Neural crest cell (in vitro differentiated cells): Measurements from ENCODE around the gene CYB5R2. TPM values are rescaled to one million over a fixed set of nuclear protein-coding genes. Genes with fewer than 3 reads are reported as not detected.

Experiments used
- DNase-seq: peaks from one replicate; pipeline ENCODE4 v3.0.0; 2021; ENCODE audit warnings: low read depth, mixed read lengths, low spot score
- H3K27ac Mint-ChIP-seq: one replicate; pipeline ENCODE4 v1.8.0; 2021; ENCODE audit warnings: mild to moderate bottlenecking, mixed read lengths; ENCODE audit not compliant: unreplicated experiment
- H3K27me3 Mint-ChIP-seq: 2 replicates; pipeline ENCODE4 v1.8.0; 2021; ENCODE audit warnings: low read depth, mild to moderate bottlenecking, mixed read lengths
- H3K36me3 Mint-ChIP-seq: 2 replicates; pipeline ENCODE4 v1.8.0; 2021; ENCODE audit warnings: low read depth, mild to moderate bottlenecking, mixed read lengths
- H3K4me1 Mint-ChIP-seq: 2 replicates; pipeline ENCODE4 v1.8.0; 2021; ENCODE audit warnings: mixed read lengths
- H3K4me3 Mint-ChIP-seq: one replicate; pipeline ENCODE4 v1.8.0; 2021; ENCODE audit warnings: mild to moderate bottlenecking, mixed read lengths
- H3K9me3 Mint-ChIP-seq: 2 replicates; pipeline ENCODE4 v1.8.0; 2021; ENCODE audit warnings: mixed read lengths
- CTCF ChIP-seq: fragments of 200-600 bp; sonication (generic); conservative IDR thresholded peaks from 2 replicates; pipeline ENCODE4 v1.5.0; 2021; ENCODE audit warnings: antibody characterized with exemption, mild to moderate bottlenecking
- total RNA-seq: library from RNA; stranded (reverse); gene quantifications from 2 replicates; pipeline ENCODE4 v1.2.1, GENCODE V29; 2021

Gene CYB5R2
- total RNA-seq, 1 donor from 2014 or later: 15.1 TPM

GRCh38 chr11:7646866-7647265 is 26.4 kb downstream of the CYB5R2 start:
- Mint-ChIP-seq H3K27ac (no peak overlapping the region), H3K27me3 (no peaks in the 10 kb centered on the region), H3K36me3 (peaks cover 9% of the 10 kb centered on the region), H3K4me1 (peaks cover 29% of the 10 kb centered on the region), H3K4me3 (no peak overlapping the region), H3K9me3 (no peaks in the 10 kb centered on the region)
- TF ChIP-seq CTCF: no peak
- DNase-seq: no peak

- Mint-ChIP-seq H3K4me3 (no peak overlapping the region), H3K27me3 (no peaks in the 10 kb centered on the region), H3K4me1 (peaks cover 34% of the 10 kb centered on the region), H3K36me3 (peaks cover 9% of the 10 kb centered on the region), H3K9me3 (no peaks in the 10 kb centered on the region), H3K27ac (no peak overlapping the region)
- no peak for TF ChIP-seq CTCF
- DNase-seq: no peak
These were observed 28.1 kb downstream of the CYB5R2 start for GRCh38 chr11:7645206-7645605.

- no peak for DNase-seq
- Mint-ChIP-seq H3K27ac (no peak overlapping the region), H3K27me3 (no peaks in the 10 kb centered on the region), H3K9me3 (no peaks in the 10 kb centered on the region), H3K4me3 (no peak overlapping the region), H3K4me1 (peaks cover 34% of the 10 kb centered on the region), H3K36me3 (peaks cover 5% of the 10 kb centered on the region)
- no peak for TF ChIP-seq CTCF
These were observed 30.0 kb downstream of the CYB5R2 start for GRCh38 chr11:7643314-7643713.

- Mint-ChIP-seq H3K27ac (no peak overlapping the region), H3K27me3 (no peaks in the 10 kb centered on the region), H3K4me1 (peaks cover 34% of the 10 kb centered on the region), H3K4me3 (no peak overlapping the region), H3K9me3 (no peaks in the 10 kb centered on the region), H3K36me3 (peaks cover 5% of the 10 kb centered on the region)
- TF ChIP-seq CTCF: no peak
- no peak for DNase-seq
These were observed 30.6 kb downstream of the CYB5R2 start for GRCh38 chr11:7642747-7643146.

- no peak for DNase-seq
- Mint-ChIP-seq H3K9me3 (no peaks in the 10 kb centered on the region), H3K4me1 (peaks cover 26% of the 10 kb centered on the region), H3K27ac (no peak overlapping the region), H3K4me3 (no peak overlapping the region), H3K36me3 (peaks cover 5% of the 10 kb centered on the region), H3K27me3 (no peaks in the 10 kb centered on the region)
- TF ChIP-seq CTCF: no peak
These were observed 32.5 kb downstream of the CYB5R2 start for GRCh38 chr11:7640816-7641215.

GRCh38 chr11:7639643-7640025 is 33.7 kb downstream of the CYB5R2 start:
- no peak overlapping the region for H3K27ac Mint-ChIP-seq
- H3K36me3 Mint-ChIP-seq: peaks cover 3% of the 10 kb centered on the region
- H3K4me3 Mint-ChIP-seq: no peak overlapping the region
- no peaks in the 10 kb centered on the region for H3K9me3 Mint-ChIP-seq
- DNase-seq: no peak
- no peak for TF ChIP-seq CTCF
- peaks cover 26% of the 10 kb centered on the region for H3K4me1 Mint-ChIP-seq
- H3K27me3 Mint-ChIP-seq: no peaks in the 10 kb centered on the region
